Neural crest cell (in vitro differentiated cells): ENCODE results near the gene CD99. TPM values are rescaled to one million over a fixed set of nuclear protein-coding genes. Genes with fewer than 3 reads are reported as not detected.

Experiments used
- DNase-seq: peaks from one replicate; pipeline ENCODE4 v3.0.0; 2021; ENCODE audit warnings: low read depth, mixed read lengths, low spot score
- H3K27ac Mint-ChIP-seq: one replicate; pipeline ENCODE4 v1.8.0; 2021; ENCODE audit warnings: mild to moderate bottlenecking, mixed read lengths; ENCODE audit not compliant: unreplicated experiment
- H3K27me3 Mint-ChIP-seq: 2 replicates; pipeline ENCODE4 v1.8.0; 2021; ENCODE audit warnings: low read depth, mild to moderate bottlenecking, mixed read lengths
- H3K36me3 Mint-ChIP-seq: 2 replicates; pipeline ENCODE4 v1.8.0; 2021; ENCODE audit warnings: low read depth, mild to moderate bottlenecking, mixed read lengths
- H3K4me1 Mint-ChIP-seq: 2 replicates; pipeline ENCODE4 v1.8.0; 2021; ENCODE audit warnings: mixed read lengths
- H3K4me3 Mint-ChIP-seq: one replicate; pipeline ENCODE4 v1.8.0; 2021; ENCODE audit warnings: mild to moderate bottlenecking, mixed read lengths
- H3K9me3 Mint-ChIP-seq: 2 replicates; pipeline ENCODE4 v1.8.0; 2021; ENCODE audit warnings: mixed read lengths
- CTCF ChIP-seq: fragments of 200-600 bp; sonication (generic); conservative IDR thresholded peaks from 2 replicates; pipeline ENCODE4 v1.5.0; 2021; ENCODE audit warnings: antibody characterized with exemption, mild to moderate bottlenecking
- total RNA-seq: library from RNA; stranded (reverse); gene quantifications from 2 replicates; pipeline ENCODE4 v1.2.1, GENCODE V29; 2021

The CD99 gene
- total RNA-seq, 1 donor from 2014 or later: 165 TPM

- no peak overlapping the region for H3K4me3 Mint-ChIP-seq
- peaks cover 13% of the 10 kb centered on the region for H3K4me1 Mint-ChIP-seq
- H3K27ac Mint-ChIP-seq: no peak overlapping the region
These were observed 23.5 kb downstream of the CD99 start for GRCh38 chrX:2714551-2714950.

GRCh38 chrX:2715066-2715600, 24.0 kb downstream of the CD99 start:
- no peak overlapping the region for H3K27ac Mint-ChIP-seq
- peaks cover 16% of the 10 kb centered on the region for H3K36me3 Mint-ChIP-seq
- no peak for TF ChIP-seq CTCF
- no peak overlapping the region for H3K4me3 Mint-ChIP-seq
- H3K4me1 Mint-ChIP-seq: peaks cover 8% of the 10 kb centered on the region
- no peaks in the 10 kb centered on the region for H3K9me3 Mint-ChIP-seq
- H3K27me3 Mint-ChIP-seq: no peaks in the 10 kb centered on the region
- DNase-seq: no peak

More at GRCh38 chrX:2714551-2714950, 23.5 kb downstream of the CD99 start:
- no peak for DNase-seq
- Mint-ChIP-seq H3K27me3 (no peaks in the 10 kb centered on the region), H3K36me3 (peaks cover 12% of the 10 kb centered on the region), H3K9me3 (no peaks in the 10 kb centered on the region)
- no peak for TF ChIP-seq CTCF

GRCh38 chrX:2717312-2717711, 26.2 kb downstream of the CD99 start:
- TF ChIP-seq CTCF: no peak
- no peaks in the 10 kb centered on the region for H3K9me3 Mint-ChIP-seq
- H3K4me1 Mint-ChIP-seq: no peaks in the 10 kb centered on the region
- DNase-seq: no peak
- peaks cover 19% of the 10 kb centered on the region for H3K36me3 Mint-ChIP-seq
- no peaks in the 10 kb centered on the region for H3K27me3 Mint-ChIP-seq
- H3K4me3 Mint-ChIP-seq: no peak overlapping the region
- no peak overlapping the region for H3K27ac Mint-ChIP-seq

- no peak for DNase-seq
- Mint-ChIP-seq H3K4me3 (no peak overlapping the region), H3K36me3 (peaks cover 27% of the 10 kb centered on the region), H3K4me1 (no peaks in the 10 kb centered on the region), H3K27me3 (no peaks in the 10 kb centered on the region), H3K27ac (no peak overlapping the region), H3K9me3 (no peaks in the 10 kb centered on the region)
- TF ChIP-seq CTCF: no peak
These were observed 27.7 kb downstream of the CD99 start for GRCh38 chrX:2718821-2719220.

- no peak overlapping the region for H3K4me3 Mint-ChIP-seq
- H3K27ac Mint-ChIP-seq: no peak overlapping the region
- H3K4me1 Mint-ChIP-seq: no peaks in the 10 kb centered on the region
- no peak for DNase-seq
- no peaks in the 10 kb centered on the region for H3K27me3 Mint-ChIP-seq
- peaks cover 32% of the 10 kb centered on the region for H3K36me3 Mint-ChIP-seq
- TF ChIP-seq CTCF: no peak
- H3K9me3 Mint-ChIP-seq: no peaks in the 10 kb centered on the region
These were observed 28.8 kb downstream of the CD99 start for GRCh38 chrX:2719774-2720447.
